Nephron (organoid): ENCODE results near the gene PSMD10.

ENCODE experiments used
- H3K27ac Mint-ChIP-seq, 3 experiments: 2 replicates each; pipeline ENCODE4 v1.8.0; 2020; ENCODE audit warnings: mixed read lengths in 3 of 3, mild to moderate bottlenecking in 2 of 3, moderate library complexity in 1 of 3
- H3K27me3 Mint-ChIP-seq: 2 replicates; pipeline ENCODE4 v1.8.0; 2021; ENCODE audit warnings: low read depth, mild to moderate bottlenecking, moderate library complexity, mixed read lengths
- H3K36me3 Mint-ChIP-seq: 2 replicates; pipeline ENCODE4 v1.8.0; 2020; ENCODE audit warnings: low read depth, mixed read lengths
- H3K4me1 Mint-ChIP-seq: 2 replicates; pipeline ENCODE4 v1.8.0; 2020; ENCODE audit warnings: mixed read lengths
- H3K4me3 Mint-ChIP-seq, 3 experiments: 2 replicates each; pipeline ENCODE4 v1.8.0; 2020; ENCODE audit warnings: mild to moderate bottlenecking in 3 of 3, mixed read lengths in 3 of 3, moderate library complexity in 2 of 3
- H3K9me3 Mint-ChIP-seq: 2 replicates; pipeline ENCODE4 v1.8.0; 2020; ENCODE audit warnings: mixed read lengths
- CTCF ChIP-seq, 3 experiments: fragments of 200-600 bp; sonication (generic); IDR thresholded peaks; one replicate each; pipeline ENCODE4 v1.5.0; 2021; ENCODE audit warnings: antibody characterized with exemption in 3 of 3; ENCODE audit not compliant: unreplicated experiment in 3 of 3

The PSMD10 gene

GRCh38 chrX:108090491-108091263 is 665 bp downstream of the PSMD10 start:
- Mint-ChIP-seq H3K4me1 (peaks cover 14% of the 10 kb centered on the region), H3K27ac (no peak overlapping the region), H3K9me3 (no peaks in the 10 kb centered on the region), H3K4me3 (no peak overlapping the region), H3K36me3 (peaks cover 12% of the 10 kb centered on the region), H3K27me3 (no peaks in the 10 kb centered on the region)
- no peak for TF ChIP-seq CTCF (IDR thresholded peaks at IDR 0.05; ENCODE audit: unreplicated experiment in 3 of 3)

GRCh38 chrX:108088511-108088910 is 2.8 kb downstream of the PSMD10 start:
- no peaks in the 10 kb centered on the region for H3K9me3 Mint-ChIP-seq
- H3K4me3 Mint-ChIP-seq, result peak overlapping the region; percentile 66 to 81 (median 77)
- H3K4me1 Mint-ChIP-seq, result peaks cover 14% of the 10 kb centered on the region

GRCh38 chrX:108087792-108088191 is 3.5 kb downstream of the PSMD10 start:
- Mint-ChIP-seq H3K27ac (no peak overlapping the region), H3K4me1 (peaks cover 14% of the 10 kb centered on the region), H3K9me3 (no peaks in the 10 kb centered on the region), H3K4me3 (peak overlapping the region in 2 of 3 experiments; percentile 10 to 12), H3K27me3 (no peaks in the 10 kb centered on the region), H3K36me3 (peaks cover 24% of the 10 kb centered on the region)
- no peak for TF ChIP-seq CTCF (IDR thresholded peaks at IDR 0.05; ENCODE audit: unreplicated experiment in 3 of 3)

More at GRCh38 chrX:108088511-108088910, 2.8 kb downstream of the PSMD10 start:
- H3K27me3 Mint-ChIP-seq, result no peaks in the 10 kb centered on the region
- H3K27ac Mint-ChIP-seq, result peak overlapping the region; percentile 70 to 75 (median 74)
- H3K36me3 Mint-ChIP-seq, result peaks cover 24% of the 10 kb centered on the region
- no peak for TF ChIP-seq CTCF (IDR thresholded peaks at IDR 0.05; ENCODE audit: unreplicated experiment in 3 of 3)

- Mint-ChIP-seq H3K36me3 (peaks cover 18% of the 10 kb centered on the region), H3K27ac (no peak overlapping the region), H3K4me3 (no peak overlapping the region), H3K4me1 (no peaks in the 10 kb centered on the region), H3K9me3 (no peaks in the 10 kb centered on the region), H3K27me3 (peaks cover 14% of the 10 kb centered on the region)
- no peak for TF ChIP-seq CTCF (IDR thresholded peaks at IDR 0.05; ENCODE audit: unreplicated experiment in 3 of 3)
These were observed 10.2 kb downstream of the PSMD10 start for GRCh38 chrX:108081110-108081509.

GRCh38 chrX:108072746-108073145 is 18.6 kb downstream of the PSMD10 start:
- Mint-ChIP-seq H3K4me1 (peaks cover 10% of the 10 kb centered on the region), H3K27ac (no peak overlapping the region), H3K4me3 (no peak overlapping the region), H3K9me3 (no peaks in the 10 kb centered on the region), H3K27me3 (peaks cover 54% of the 10 kb centered on the region), H3K36me3 (no peaks in the 10 kb centered on the region)
- no peak for TF ChIP-seq CTCF (IDR thresholded peaks at IDR 0.05; ENCODE audit: unreplicated experiment in 3 of 3)

- Mint-ChIP-seq H3K36me3 (no peaks in the 10 kb centered on the region), H3K4me3 (no peak overlapping the region), H3K27me3 (peaks cover 60% of the 10 kb centered on the region), H3K27ac (no peak overlapping the region), H3K9me3 (no peaks in the 10 kb centered on the region), H3K4me1 (peaks cover 18% of the 10 kb centered on the region)
- TF ChIP-seq CTCF (IDR thresholded peaks at IDR 0.05; ENCODE audit: unreplicated experiment in 3 of 3), result no peak
These were observed 19.8 kb downstream of the PSMD10 start for GRCh38 chrX:108071578-108071977.
